ENCODE data around the gene ACSL1.

The ACSL1 gene, protein sequence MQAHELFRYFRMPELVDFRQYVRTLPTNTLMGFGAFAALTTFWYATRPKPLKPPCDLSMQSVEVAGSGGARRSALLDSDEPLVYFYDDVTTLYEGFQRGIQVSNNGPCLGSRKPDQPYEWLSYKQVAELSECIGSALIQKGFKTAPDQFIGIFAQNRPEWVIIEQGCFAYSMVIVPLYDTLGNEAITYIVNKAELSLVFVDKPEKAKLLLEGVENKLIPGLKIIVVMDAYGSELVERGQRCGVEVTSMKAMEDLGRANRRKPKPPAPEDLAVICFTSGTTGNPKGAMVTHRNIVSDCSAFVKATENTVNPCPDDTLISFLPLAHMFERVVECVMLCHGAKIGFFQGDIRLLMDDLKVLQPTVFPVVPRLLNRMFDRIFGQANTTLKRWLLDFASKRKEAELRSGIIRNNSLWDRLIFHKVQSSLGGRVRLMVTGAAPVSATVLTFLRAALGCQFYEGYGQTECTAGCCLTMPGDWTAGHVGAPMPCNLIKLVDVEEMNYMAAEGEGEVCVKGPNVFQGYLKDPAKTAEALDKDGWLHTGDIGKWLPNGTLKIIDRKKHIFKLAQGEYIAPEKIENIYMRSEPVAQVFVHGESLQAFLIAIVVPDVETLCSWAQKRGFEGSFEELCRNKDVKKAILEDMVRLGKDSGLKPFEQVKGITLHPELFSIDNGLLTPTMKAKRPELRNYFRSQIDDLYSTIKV

GRCh38 chr4:184825896-184826690 is at the start of gene ACSL1:
Gene ACSL1 (minus strand): TSS chr4:184825968. CDS start chr4:184803514, 22,454 bp downstream.
- TF ChIP-seq, protein P1, sequence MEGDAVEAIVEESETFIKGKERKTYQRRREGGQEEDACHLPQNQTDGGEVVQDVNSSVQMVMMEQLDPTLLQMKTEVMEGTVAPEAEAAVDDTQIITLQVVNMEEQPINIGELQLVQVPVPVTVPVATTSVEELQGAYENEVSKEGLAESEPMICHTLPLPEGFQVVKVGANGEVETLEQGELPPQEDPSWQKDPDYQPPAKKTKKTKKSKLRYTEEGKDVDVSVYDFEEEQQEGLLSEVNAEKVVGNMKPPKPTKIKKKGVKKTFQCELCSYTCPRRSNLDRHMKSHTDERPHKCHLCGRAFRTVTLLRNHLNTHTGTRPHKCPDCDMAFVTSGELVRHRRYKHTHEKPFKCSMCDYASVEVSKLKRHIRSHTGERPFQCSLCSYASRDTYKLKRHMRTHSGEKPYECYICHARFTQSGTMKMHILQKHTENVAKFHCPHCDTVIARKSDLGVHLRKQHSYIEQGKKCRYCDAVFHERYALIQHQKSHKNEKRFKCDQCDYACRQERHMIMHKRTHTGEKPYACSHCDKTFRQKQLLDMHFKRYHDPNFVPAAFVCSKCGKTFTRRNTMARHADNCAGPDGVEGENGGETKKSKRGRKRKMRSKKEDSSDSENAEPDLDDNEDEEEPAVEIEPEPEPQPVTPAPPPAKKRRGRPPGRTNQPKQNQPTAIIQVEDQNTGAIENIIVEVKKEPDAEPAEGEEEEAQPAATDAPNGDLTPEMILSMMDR (IDR thresholded peaks at IDR 0.05; ENCODE audit: low read length, missing control alignments), result no peak
- DNase-seq (ENCODE audit: low read depth), result peak; percentile 69
- H3K4me3 ChIP-seq (replicated peaks; ENCODE audit: low read depth, low read length), result peak within 1 kb of the TSS; percentile 65

GRCh38 chr4:184873054-184873453 is 47.3 kb upstream of the ACSL1 start:
- DNase-seq (ENCODE audit: low read depth), result no peak
- H3K4me3 ChIP-seq (replicated peaks; ENCODE audit: low read depth, low read length), result no peak overlapping the region
- TF ChIP-seq, protein P1 (IDR thresholded peaks at IDR 0.05; ENCODE audit: low read length, missing control alignments), result no peak

DNA sequence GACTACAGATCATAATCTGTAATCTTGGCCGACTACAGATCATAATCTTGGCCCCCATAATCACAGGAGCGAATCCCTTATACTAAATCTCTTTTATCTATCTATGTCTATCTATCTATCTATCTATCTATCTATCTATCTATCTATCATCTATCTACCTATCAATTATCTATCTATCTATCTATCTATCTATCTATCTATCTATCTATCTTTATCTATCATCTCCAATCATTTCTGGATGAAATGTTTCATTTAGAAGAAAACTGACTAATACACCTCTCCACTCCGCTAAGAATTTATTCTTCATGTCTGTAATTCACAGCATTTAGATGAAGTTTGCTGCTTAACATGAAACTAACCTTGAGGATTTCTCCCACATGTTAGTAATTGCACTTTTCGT is 45.0 kb upstream of the ACSL1 start:
- H3K4me3 ChIP-seq (replicated peaks; ENCODE audit: low read depth, low read length), result no peak overlapping the region
- no peak for DNase-seq (ENCODE audit: low read depth)
- TF ChIP-seq, protein P1 (IDR thresholded peaks at IDR 0.05; ENCODE audit: low read length, missing control alignments), result no peak

DNA sequence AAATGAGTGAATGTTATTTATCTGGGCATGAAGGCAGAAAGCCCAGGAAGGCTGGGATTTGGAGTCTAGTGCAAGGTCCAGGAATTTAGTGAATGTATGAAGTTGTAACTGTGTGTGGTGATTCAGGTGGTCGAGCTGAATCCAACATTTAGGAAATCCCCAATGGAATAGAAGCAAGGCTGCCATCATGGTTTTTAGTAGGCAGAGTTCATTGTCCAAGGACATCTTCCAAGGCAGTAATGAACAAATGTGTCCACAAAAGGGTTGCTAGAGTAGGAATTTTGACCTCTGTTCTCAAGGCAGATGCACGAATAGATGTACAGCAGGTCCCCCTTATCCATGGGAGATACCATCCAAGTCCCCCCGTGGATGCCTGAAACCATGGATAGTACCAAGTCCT is 42.9 kb upstream of the ACSL1 start:
- TF ChIP-seq, protein P1 (IDR thresholded peaks at IDR 0.05; ENCODE audit: low read length, missing control alignments), result no peak
- DNase-seq (ENCODE audit: low read depth), result no peak
- no peak overlapping the region for H3K4me3 ChIP-seq (replicated peaks; ENCODE audit: low read depth, low read length)

DNA sequence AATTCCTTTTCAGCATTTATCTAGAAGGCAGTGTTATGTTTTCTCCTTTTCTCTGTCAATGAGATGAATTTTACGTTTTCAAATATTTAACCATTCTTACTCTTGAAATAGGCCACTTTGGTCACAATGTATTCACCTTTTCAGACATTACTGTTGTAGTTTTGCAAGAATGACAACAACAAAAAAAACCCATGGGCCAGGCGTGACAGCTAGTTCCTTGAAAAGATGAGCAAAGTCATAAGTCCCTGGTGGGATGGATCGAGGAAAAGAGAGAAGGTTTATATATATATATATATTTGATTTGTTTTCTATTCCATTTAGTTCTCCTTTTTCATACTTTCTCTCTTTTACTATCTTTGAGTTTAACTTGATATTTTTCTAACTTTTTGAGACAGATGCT is 38.1 kb upstream of the ACSL1 start:
- TF ChIP-seq, protein P1 (IDR thresholded peaks at IDR 0.05; ENCODE audit: low read length, missing control alignments), result no peak
- H3K4me3 ChIP-seq (replicated peaks; ENCODE audit: low read depth, low read length), result no peak overlapping the region

DNA sequence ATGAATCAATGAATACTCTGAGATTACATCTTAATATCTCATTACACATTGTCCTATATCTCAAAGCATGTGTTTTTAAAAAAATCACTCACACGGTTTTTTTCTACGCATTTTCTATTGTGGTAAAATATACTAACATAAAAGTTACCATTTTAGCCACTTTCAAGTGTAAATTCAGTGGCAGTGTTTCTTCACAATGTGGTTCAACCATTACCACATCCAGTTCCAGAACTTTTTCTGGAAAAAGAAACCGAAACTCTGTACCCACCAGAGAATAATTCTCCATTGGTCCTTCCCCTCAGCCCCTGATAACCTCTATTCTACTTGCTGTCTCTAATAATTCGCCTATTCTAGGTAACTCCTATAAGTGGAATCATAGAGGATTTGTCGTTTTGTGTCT is 35.3 kb upstream of the ACSL1 start:
- TF ChIP-seq, protein P1 (IDR thresholded peaks at IDR 0.05; ENCODE audit: low read length, missing control alignments), result no peak
- no peak for DNase-seq (ENCODE audit: low read depth)
- no peak overlapping the region for H3K4me3 ChIP-seq (replicated peaks; ENCODE audit: low read depth, low read length)

More for the DNA sequence above, 38.1 kb upstream of the ACSL1 start:
- DNase-seq (ENCODE audit: low read depth), result no peak

All from fibroblast of pulmonary artery (primary cell).